Lower leg skin (tissue), 4 donors: ENCODE data around the gene NDUFB7. TPM values are rescaled to one million over a fixed set of nuclear protein-coding genes. Genes with fewer than 3 reads are reported as not detected.
"Not testable (repeated sequence)": the region's sequence is repeated elsewhere in the genome, so short reads cannot be mapped to it uniquely, and the experiment has no call there.

Source experiments
- DNase-seq, 2 donors: peaks; one replicate each; pipeline ENCODE4 v3.0.0-alpha.2; 2019; ENCODE audit warnings: low spot score in 2 of 2
- H3K4me3 ChIP-seq: fragments of 200-600 bp; sonication (generic); 2 replicates; pipeline ENCODE4 v1.5.1; 2017; ENCODE audit warnings: mild to moderate bottlenecking, low read depth; ENCODE audit not compliant: poor library complexity, severe bottlenecking
- POLR2A ChIP-seq, 2 donors: fragments of 450-650 bp; IDR thresholded peaks; one replicate each; pipeline ENCODE4 v1.6.1; 2016 to 2017; ENCODE audit warnings: antibody characterized with exemption in 2 of 2, mild to moderate bottlenecking in 1 of 2, moderate library complexity in 1 of 2
- WGBS, 2 donors: methylation state at CpG; one replicate each; pipeline ENCODE4 v1.1.5; 2018; 5-methylcytosine and 5-hydroxymethylcytosine counted together
- intact Hi-C: fragments of 100-400 bp; cut with DNase I; formaldehyde crosslinking; loops from one replicate; pipeline ENCODE4 v1.15.0; 2023; ENCODE audit warnings: low total_unique reads
- total RNA-seq, 4 donors: library from RNA; depleted of rRNA; stranded (reverse); fragments of >200 nt; gene quantifications; one replicate each; pipeline ENCODE4 v1.1.0, GENCODE V29; 2016
- TF ChIP-seq, protein P1 (sequence below), 3 donors: fragments of 450-650 bp; IDR thresholded peaks; one replicate each; pipeline ENCODE4 v1.5.1; 2016; ENCODE audit warnings: antibody characterized with exemption in 3 of 3, mild to moderate bottlenecking in 3 of 3, moderate library complexity in 2 of 3

Gene NDUFB7
- 100 to 1,000 TPM; 219 to 332 (median 280) TPM for total RNA-seq

DNA sequence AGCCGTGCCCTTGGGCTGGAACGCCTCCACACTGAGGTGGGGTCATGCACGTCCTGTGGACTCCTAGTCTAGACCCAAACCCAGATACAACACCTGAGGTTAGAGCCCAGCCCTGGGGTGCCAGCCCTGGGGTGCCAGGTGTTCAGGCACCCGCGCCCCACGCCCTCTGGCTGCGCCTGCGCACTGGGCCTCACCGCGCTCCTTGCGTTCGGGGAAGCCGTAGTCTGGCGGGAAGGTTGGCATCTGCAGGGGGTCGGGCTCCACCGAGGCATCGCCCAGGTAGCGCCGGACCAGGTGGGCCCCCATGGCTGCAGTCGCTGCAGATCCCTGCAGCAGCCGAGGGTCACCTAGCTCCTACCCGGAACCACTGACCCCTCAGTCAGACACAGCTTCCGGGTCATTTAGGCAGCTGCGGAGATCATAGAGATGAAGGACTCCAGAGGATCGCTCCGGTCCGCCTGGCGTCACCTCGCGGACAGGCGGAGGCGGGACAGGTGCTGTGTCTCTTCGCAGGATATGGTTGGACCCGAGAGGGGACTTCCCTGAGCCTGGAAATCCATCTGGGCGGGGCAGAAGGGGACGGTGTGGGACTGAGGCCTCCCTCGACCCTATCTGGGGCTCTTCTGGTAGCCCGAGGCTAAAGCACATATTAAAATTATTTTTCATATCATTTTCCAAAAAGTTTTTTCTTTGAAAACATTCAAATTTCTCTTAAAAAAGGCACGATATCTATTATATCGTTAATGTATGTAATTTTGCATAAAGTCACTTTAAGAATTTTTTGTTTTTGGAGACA lies at the start of gene NDUFB7:
NDUFB7 (minus strand) TSS at position 372 of the 796 bp plus-strand sequence; CDS start at position 306, 66 bp downstream.
- 2 to 6% methylated on average over 10 to 32 of the region's 40 CpGs for WGBS, 2 donors
- peak; percentile 91 to 96 for DNase-seq
- intact Hi-C loops, result no loop called here
- H3K4me3 ChIP-seq, result peak within 1 kb of the TSS; percentile 92
- TF ChIP-seq POLR2A (IDR thresholded peaks at IDR 0.05), result no peak
- TF ChIP-seq, protein P1, sequence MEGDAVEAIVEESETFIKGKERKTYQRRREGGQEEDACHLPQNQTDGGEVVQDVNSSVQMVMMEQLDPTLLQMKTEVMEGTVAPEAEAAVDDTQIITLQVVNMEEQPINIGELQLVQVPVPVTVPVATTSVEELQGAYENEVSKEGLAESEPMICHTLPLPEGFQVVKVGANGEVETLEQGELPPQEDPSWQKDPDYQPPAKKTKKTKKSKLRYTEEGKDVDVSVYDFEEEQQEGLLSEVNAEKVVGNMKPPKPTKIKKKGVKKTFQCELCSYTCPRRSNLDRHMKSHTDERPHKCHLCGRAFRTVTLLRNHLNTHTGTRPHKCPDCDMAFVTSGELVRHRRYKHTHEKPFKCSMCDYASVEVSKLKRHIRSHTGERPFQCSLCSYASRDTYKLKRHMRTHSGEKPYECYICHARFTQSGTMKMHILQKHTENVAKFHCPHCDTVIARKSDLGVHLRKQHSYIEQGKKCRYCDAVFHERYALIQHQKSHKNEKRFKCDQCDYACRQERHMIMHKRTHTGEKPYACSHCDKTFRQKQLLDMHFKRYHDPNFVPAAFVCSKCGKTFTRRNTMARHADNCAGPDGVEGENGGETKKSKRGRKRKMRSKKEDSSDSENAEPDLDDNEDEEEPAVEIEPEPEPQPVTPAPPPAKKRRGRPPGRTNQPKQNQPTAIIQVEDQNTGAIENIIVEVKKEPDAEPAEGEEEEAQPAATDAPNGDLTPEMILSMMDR (IDR thresholded peaks at IDR 0.05), result peak in 1 of 3 donors; percentile 58

DNA sequence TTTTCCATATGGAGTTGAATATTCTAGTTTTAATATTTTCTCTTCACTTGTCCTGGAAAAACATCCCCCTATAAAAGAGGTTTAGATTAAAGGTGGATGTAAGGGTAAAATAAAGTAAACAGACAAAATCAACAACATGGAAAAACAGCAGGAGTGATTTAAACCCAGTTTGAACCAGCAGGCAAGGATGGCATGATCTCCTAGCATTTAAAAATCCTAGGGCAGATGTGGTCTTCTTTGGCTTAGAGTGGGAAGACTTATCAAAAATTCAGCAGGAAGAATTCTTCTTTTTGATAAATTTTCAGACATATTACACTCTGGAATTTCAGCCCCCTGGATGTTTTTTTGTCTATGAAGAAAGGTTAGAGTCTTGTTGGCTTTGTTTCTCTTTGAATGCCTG lies 47.5 kb upstream of the NDUFB7 start:
- intact Hi-C loops, result no loop called here
- H3K4me3 ChIP-seq, result no peak overlapping the region
- TF ChIP-seq POLR2A (IDR thresholded peaks at IDR 0.05), result no peak
- TF ChIP-seq, protein P1 (IDR thresholded peaks at IDR 0.05), result no peak
- DNase-seq, result no peak

DNA sequence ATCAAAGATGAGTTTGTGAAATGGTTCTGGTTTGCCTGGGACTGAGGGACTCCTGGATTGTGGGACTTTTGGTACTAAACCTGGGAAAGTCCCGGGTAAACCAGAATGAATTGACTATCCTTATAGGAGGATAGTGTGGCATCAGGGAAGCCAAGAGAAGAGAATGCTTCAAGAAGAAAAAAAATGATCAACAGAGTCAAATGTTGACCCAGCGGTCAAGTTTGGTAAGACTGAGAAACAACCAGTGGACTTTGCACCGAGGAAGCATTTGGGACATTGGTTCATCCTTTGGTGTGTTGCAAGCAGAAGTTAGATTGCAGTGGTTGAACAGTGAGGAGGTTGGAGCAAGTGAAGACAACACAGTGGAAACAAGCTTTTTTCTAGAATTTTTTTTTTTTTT lies 44.5 kb upstream of the NDUFB7 start:
- no peak overlapping the region for H3K4me3 ChIP-seq
- WGBS, 2 donors, result 93 to 94% methylated on average over 3 of the region's 3 CpGs
- TF ChIP-seq, protein P1 (IDR thresholded peaks at IDR 0.05), result no peak
- no peak for TF ChIP-seq POLR2A (IDR thresholded peaks at IDR 0.05)
- no peak for DNase-seq
- intact Hi-C loops, result no loop called here

DNA sequence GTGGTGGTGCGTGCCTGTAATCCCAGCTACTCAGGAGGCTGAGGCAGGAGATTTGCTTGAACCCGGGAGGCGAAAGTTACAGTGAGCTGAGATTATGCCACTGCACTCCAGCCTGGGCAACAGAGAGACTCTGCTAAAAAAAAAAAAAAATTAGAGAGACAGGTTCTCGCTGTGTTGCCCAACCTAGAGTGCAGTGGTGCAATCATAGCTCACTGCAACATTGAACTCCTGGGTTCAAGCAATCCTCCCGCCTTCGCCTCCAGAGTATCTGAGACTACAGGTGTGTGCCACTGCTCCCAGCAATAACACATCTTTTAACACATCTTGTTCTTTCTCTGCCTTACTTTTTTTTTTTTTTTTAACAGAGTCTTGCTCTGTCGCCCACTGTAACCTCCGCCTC lies 43.8 kb upstream of the NDUFB7 start:
- 88 to 94% methylated on average over 8 of the region's 8 CpGs for WGBS, 2 donors
- no peak for DNase-seq
- TF ChIP-seq, protein P1 (IDR thresholded peaks at IDR 0.05), result no peak
- no peak for TF ChIP-seq POLR2A (IDR thresholded peaks at IDR 0.05)
- no peak overlapping the region for H3K4me3 ChIP-seq
- intact Hi-C loops, result no loop called here

DNA sequence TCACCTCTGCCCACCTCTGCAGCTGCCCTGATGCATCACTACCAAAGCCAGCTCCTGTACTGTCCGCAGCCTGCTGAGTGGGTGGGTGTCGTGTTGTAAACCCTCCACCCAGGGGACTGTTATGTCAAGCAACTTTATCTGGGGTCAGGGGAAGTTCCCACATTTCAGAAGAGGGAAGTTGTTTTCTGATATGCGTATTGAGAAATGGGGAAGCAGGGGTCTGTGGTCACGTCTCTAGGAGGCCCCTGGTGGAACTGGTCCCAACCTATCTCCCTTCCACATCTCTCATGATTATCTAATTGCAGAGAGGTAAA lies 42.2 kb upstream of the NDUFB7 start:
- no peak for TF ChIP-seq POLR2A (IDR thresholded peaks at IDR 0.05)
- TF ChIP-seq, protein P1 (IDR thresholded peaks at IDR 0.05), result no peak
- H3K4me3 ChIP-seq, result no peak overlapping the region
- DNase-seq, result no peak
- intact Hi-C loops, result no loop called here
- WGBS, 2 donors, result 54 to 57% methylated on average over 4 of the region's 4 CpGs

DNA sequence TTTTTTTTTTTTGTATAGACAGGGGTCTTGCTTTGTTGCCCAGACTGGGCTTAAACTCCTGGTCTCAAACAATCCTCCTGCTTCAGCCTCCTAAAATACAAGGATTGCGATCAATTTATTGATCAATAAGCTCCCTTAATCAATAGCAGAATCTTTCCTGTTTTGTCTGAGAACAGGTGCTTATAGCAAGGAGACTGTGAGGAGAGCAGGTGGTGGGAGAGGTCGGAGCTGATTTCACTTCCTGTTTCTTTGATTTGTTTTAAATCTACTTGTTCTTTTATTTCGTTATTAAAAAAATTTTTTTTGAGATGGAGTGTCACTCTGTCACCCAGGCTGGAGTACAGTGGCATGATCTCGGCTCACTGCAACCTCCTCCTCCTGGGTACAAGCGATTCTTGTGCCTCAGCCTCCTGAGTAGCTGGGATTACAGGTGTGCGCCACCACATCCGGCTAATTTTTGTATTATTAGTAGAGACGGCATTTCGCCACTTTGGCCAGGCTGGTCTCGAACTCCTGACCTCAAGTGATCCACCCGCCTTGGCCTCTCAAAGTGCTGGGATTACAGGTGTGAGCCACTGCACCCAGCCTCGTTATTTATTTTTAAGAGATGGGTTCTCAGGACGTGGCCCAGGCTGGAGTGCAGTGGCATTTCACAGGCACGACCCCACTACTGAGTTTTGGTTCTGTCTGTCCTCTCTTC lies 41.7 kb upstream of the NDUFB7 start:
- WGBS, 2 donors, result 74 to 76% methylated on average over 14 of the region's 14 CpGs
- DNase-seq, intact Hi-C loops, H3K4me3 ChIP-seq: not testable (repeated sequence)
